ENCODE measurements around the gene GPR18.

GPR18 gene

GRCh38 chr13:99207511-99207910, 50.7 kb downstream of the GPR18 start:
- ATAC-seq: no peak

DNA sequence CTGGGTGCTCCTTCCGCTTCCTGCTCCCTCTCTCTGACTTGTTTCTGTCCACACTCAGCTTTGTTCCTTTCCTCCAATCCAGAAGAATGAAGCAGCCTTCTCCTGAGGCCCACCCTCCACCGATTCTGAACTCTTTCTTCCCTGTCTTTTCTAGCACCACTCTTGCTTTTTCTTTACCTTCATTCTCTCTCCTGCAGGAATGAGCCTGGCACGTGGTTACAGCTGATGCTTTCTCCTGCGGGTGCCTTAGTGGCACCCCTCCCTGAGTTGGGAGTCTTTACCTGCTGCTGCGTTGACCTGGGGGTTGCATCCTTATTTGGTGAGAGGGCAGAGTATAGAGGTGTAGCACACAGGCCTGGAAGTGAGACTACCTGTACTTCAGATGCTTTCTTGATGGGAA, 51.3 kb downstream of the GPR18 start:
- ATAC-seq: no peak

DNA sequence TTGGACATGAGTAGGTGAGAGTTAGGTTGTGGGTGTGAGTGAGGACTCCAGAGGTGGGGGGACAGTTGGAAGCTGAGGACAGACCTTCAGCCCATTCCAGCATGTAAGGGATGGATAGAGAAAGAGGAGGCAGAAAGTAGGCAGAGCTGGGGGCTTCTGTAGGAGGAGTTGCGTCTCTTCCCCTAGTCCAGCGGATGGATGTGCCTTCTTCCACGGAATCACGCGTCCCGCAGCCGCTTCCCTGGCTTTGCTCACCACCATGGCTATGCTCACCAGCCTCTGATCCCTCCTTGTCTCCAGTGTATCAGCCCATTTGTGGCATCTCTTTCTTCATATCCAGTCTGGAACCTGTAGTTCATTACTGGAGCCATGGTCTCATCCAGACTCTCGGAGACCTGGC, 52.0 kb downstream of the GPR18 start:
- no peak for ATAC-seq

GRCh38 chr13:99205621-99206220, 52.5 kb downstream of the GPR18 start:
- no peak for ATAC-seq
